Testis (tissue), 3 donors: ENCODE results near the gene ANKRD13A. TPM values are rescaled to one million over a fixed set of nuclear protein-coding genes. Genes with fewer than 3 reads are reported as not detected.
"Not testable (repeated sequence)": the region's sequence is repeated elsewhere in the genome, so short reads cannot be mapped to it uniquely, and the experiment has no call there.

Experiments
- DNase-seq: peaks from one replicate; pipeline ENCODE4 v3.0.0-alpha.2; 2019
- H3K27ac ChIP-seq, 2 donors: fragments of 200-600 bp; sonication (generic); one replicate each; pipeline ENCODE4 v1.5.1; 2019
- H3K27me3 ChIP-seq: fragments of 200-600 bp; sonication (generic); one replicate; pipeline ENCODE4 v1.5.1; 2019
- H3K36me3 ChIP-seq: fragments of 200-600 bp; sonication (generic); one replicate; pipeline ENCODE4 v1.5.1; 2017; ENCODE audit warnings: low read depth; ENCODE audit errors: missing control alignments
- H3K4me1 ChIP-seq: fragments of 200-600 bp; sonication (generic); one replicate; pipeline ENCODE4 v1.5.1; 2019
- H3K4me3 ChIP-seq, 2 donors: fragments of 200-600 bp; sonication (generic); one replicate each; pipeline ENCODE4 v1.5.1; 2017 to 2019
- H3K9me3 ChIP-seq: fragments of 200-600 bp; sonication (generic); one replicate; pipeline ENCODE4 v1.5.1; 2017
- CTCF ChIP-seq, 3 experiments: fragments of 450-650 bp in 2 of 3; fragments of 200-600 bp in 1 of 3; sonication (generic) in 1 of 3; IDR thresholded peaks; one replicate each; pipeline ENCODE4 v1.5.1; 2016 to 2019; ENCODE audit warnings: antibody characterized with exemption in 3 of 3, mild to moderate bottlenecking in 2 of 3, moderate library complexity in 1 of 3
- POLR2A ChIP-seq: fragments of 450-650 bp; IDR thresholded peaks from one replicate; pipeline ENCODE4 v1.6.1; 2017; ENCODE audit warnings: antibody characterized with exemption, mild to moderate bottlenecking, moderate library complexity
- WGBS, 2 donors: methylation state at CpG; one replicate each; pipeline ENCODE4 v1.1.5; 2018; 5-methylcytosine and 5-hydroxymethylcytosine counted together
- intact Hi-C: fragments of 100-400 bp; cut with DNase I; formaldehyde crosslinking; loops from one replicate; pipeline ENCODE4 v1.15.1; 2023; ENCODE audit warnings: low total_unique reads
- polyA plus RNA-seq: library from polyadenylated mRNA; stranded (reverse); fragments of 350-450 nt; fragmentation: Illumina TruSeq; extraction: RNeasy Lipid Tissue Mini Kit (QIAGEN cat#74804); gene quantifications from one replicate; pipeline ENCODE4 v1.2.3, GENCODE V29; 2014; ENCODE audit warnings: low read depth, low replicate concordance; ENCODE audit not compliant: insufficient read depth
- total RNA-seq, 2 donors: library from RNA; depleted of rRNA; stranded (reverse); fragments of >200 nt; gene quantifications; one replicate each; pipeline ENCODE4 v1.2.3, GENCODE V29; 2016

ANKRD13A gene
- total and polyA plus RNA-seq, 3 donors from 2014 or later: 129 to 165 (median 156) TPM

- Histone ChIP-seq H3K4me3 (peak overlapping the region; percentile 73 to 86), H3K27ac (peak overlapping the region in 1 of 2 donors; percentile 75), H3K36me3 (no peaks in the 10 kb centered on the region), H3K9me3 (no peaks in the 10 kb centered on the region), H3K4me1 (peaks cover 28% of the 10 kb centered on the region), H3K27me3 (no peaks in the 10 kb centered on the region)
- intact Hi-C loops: no loop called here
- TF ChIP-seq CTCF (IDR thresholded peaks at IDR 0.05) (no peak), POLR2A (no peak)
- no peak for DNase-seq
- 61 to 63% methylated on average over 14 of the region's 14 CpGs for WGBS, 2 donors
Measured at GRCh38 chr12:110047297-110047940, 48.2 kb downstream of the ANKRD13A start.

- Histone ChIP-seq H3K27me3 (no peaks in the 10 kb centered on the region), H3K27ac (peak within 1 kb of the TSS; percentile 26 to 75), H3K36me3 (no peaks in the 10 kb centered on the region), H3K4me1 (peaks cover 22% of the 10 kb centered on the region), H3K4me3 (peak within 1 kb of the TSS; percentile 73 to 86), H3K9me3 (no peaks in the 10 kb centered on the region)
- WGBS, 2 donors: 1 to 2% methylated on average over 16 to 47 of the region's 47 CpGs
- intact Hi-C loops: no loop called here
- TF ChIP-seq POLR2A (peak; percentile 34), CTCF (IDR thresholded peaks at IDR 0.05) (no peak)
- peak; percentile 98 for DNase-seq
Measured at GRCh38 chr12:110048242-110049027, 49.2 kb downstream of the ANKRD13A start, which contains the start of gene C12orf76. TSS of gene C12orf76 (minus strand) at chr12:110048522. CDS start at chr12:110048495, 27 bp downstream.

GRCh38 chr12:110049034-110049433, 49.8 kb downstream of the ANKRD13A start:
- H3K4me3 ChIP-seq: peak overlapping the region; percentile 73 to 86
- H3K27me3 ChIP-seq, DNase-seq, H3K9me3 ChIP-seq, intact Hi-C loops, H3K36me3 ChIP-seq: not testable (repeated sequence)
- peak overlapping the region; percentile 26 to 75 for H3K27ac ChIP-seq
- 64 to 74% methylated on average over 11 of the region's 11 CpGs for WGBS, 2 donors
- peaks cover 20% of the 10 kb centered on the region for H3K4me1 ChIP-seq

GRCh38 chr12:110049666-110050065, 50.4 kb downstream of the ANKRD13A start:
- H3K9me3 ChIP-seq, DNase-seq, H3K36me3 ChIP-seq: not testable (repeated sequence)

GRCh38 chr12:110050927-110051326, 51.7 kb downstream of the ANKRD13A start:
- TF ChIP-seq CTCF (IDR thresholded peaks at IDR 0.05) (no peak), POLR2A (no peak)
- peaks cover 20% of the 10 kb centered on the region for H3K4me1 ChIP-seq
- 78 to 91% methylated on average over 6 of the region's 6 CpGs for WGBS, 2 donors
- H3K27me3 ChIP-seq: no peaks in the 10 kb centered on the region
- H3K4me3 ChIP-seq: no peak overlapping the region
- no peaks in the 10 kb centered on the region for H3K36me3 ChIP-seq
- no peaks in the 10 kb centered on the region for H3K9me3 ChIP-seq
- intact Hi-C loops: no loop called here
- H3K27ac ChIP-seq: no peak overlapping the region
- DNase-seq: no peak

More at GRCh38 chr12:110049666-110050065, 50.4 kb downstream of the ANKRD13A start:
- H3K4me1 ChIP-seq: peaks cover 20% of the 10 kb centered on the region
- H3K27ac ChIP-seq, H3K27me3 ChIP-seq, intact Hi-C loops, H3K4me3 ChIP-seq: not testable (repeated sequence)
- WGBS, 2 donors: 88 to 92% methylated on average over 9 of the region's 9 CpGs

- H3K9me3 ChIP-seq, H3K27ac ChIP-seq, H3K36me3 ChIP-seq, DNase-seq, H3K27me3 ChIP-seq, H3K4me1 ChIP-seq, H3K4me3 ChIP-seq, intact Hi-C loops: not testable (repeated sequence)
- WGBS, 2 donors: 68 to 69% methylated on average over 10 to 11 of the region's 11 CpGs
Measured at GRCh38 chr12:110055375-110056352, 56.4 kb downstream of the ANKRD13A start.

GRCh38 chr12:110056643-110057042, 57.4 kb downstream of the ANKRD13A start:
- H3K4me1 ChIP-seq, H3K4me3 ChIP-seq, H3K27ac ChIP-seq, H3K9me3 ChIP-seq, DNase-seq, H3K27me3 ChIP-seq, H3K36me3 ChIP-seq, intact Hi-C loops: not testable (repeated sequence)
- 82 to 90% methylated on average over 3 of the region's 3 CpGs for WGBS, 2 donors
